ENCODE data around the gene USP17L11.
"Not testable (repeated sequence)": the region's sequence is repeated elsewhere in the genome, so short reads cannot be mapped to it uniquely, and the experiment has no call there.

Gene USP17L11

DNA sequence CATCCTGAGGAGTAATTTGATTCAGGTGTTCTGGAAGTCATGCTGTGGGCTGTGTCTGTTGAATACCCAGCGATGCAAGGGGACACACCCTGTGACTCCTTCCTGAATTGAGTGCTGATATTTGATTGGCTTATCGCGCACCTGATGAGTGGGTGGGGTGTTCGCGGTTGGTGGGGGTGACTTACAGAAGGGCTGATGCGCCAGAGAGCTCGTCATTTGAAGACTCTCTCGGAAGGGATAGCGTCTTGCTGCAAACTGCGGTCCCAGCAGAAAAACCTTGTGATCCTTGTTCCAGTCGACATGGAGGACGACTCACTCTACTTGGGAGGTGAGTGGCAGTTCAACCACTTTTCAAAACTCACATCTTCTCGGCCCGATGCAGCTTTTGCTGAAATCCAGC, at the start of gene USP17L11:
Gene USP17L11, plus strand, starts transcription at position 301 of the 400 bp plus-strand sequence. Its CDS starts 0 bp downstream, at position 301.
- DNase-seq, result not testable (repeated sequence)

- not testable (repeated sequence) for DNase-seq
Observed at GRCh38 chr4:9165990-9166389, 49.2 kb upstream of the USP17L11 start.

- not testable (repeated sequence) for DNase-seq
Observed at GRCh38 chr4:9169791-9170459, 45.3 kb upstream of the USP17L11 start, which contains the start of gene FAM90A26. FAM90A26 (plus strand) TSS chr4:9170409; CDS start chr4:9173173, 2,764 bp downstream.

DNA sequence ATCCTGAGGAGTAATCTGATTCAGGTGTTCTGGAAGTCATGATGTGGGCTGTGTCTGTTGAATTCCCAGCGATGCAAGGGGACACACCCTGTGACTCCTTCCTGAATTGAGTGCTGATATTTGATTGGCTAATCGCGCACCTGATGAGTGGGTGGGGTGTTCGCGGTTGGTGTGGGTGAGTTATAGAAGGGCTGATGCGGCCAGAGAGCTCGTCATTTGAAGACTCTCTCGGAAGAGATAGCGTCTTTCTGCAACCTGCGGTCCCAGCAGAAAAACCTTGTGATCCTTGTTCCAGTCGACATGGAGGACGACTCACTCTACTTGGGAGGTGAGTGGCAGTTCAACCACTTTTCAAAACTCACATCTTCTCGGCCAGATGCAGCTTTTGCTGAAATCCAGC, 4.8 kb upstream of the USP17L11 start, which contains the start of gene USP17L10:
Gene USP17L10, plus strand, starts transcription at position 301 of the 400 bp plus-strand sequence. Its CDS starts 0 bp downstream, at position 301.
- DNase-seq, result not testable (repeated sequence)

DNA sequence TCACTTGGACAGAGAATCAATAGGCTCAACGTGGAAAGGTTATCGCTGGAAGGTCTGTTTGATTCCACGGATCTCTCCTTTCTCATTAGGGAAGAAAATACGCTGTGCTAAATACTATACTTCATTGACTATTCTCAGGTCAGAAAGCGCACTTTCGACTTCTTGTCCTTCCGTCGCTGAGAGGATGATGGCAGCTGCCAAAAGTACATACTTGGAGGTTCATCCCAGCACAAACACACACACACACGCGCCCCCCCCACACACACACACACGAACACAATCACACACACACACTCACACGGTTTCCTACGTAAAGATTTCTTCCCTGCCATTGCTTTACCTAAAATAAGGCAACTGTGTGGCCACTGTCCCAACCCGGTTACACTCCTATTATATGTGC, 504 bp upstream of the USP17L11 start:
- not testable (repeated sequence) for DNase-seq

DNA sequence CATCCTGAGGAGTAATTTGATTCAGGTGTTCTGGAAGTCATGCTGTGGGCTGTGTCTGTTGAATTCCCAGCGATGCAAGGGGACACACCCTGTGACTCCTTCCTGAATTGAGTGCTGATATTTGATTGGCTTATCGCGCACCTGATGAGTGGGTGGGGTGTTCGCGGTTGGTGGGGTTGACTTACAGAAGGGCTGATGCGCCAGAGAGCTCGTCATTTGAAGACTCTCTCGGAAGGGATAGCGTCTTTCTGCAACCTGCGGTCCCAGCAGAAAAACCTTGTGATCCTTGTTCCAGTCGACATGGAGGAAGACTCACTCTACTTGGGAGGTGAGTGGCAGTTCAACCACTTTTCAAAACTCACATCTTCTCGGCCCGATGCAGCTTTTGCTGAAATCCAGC, 4.6 kb downstream of the USP17L11 start, which contains the start of gene USP17L12:
Gene USP17L12, plus strand, starts transcription at position 301 of the 400 bp plus-strand sequence. Its CDS starts 0 bp downstream, at position 301.
- not testable (repeated sequence) for DNase-seq

GRCh38 chr4:9224596-9224995, 9.4 kb downstream of the USP17L11 start, which contains the start of gene USP17L13:
USP17L13 (plus strand) TSS chr4:9224896; CDS start chr4:9224896, 0 bp downstream.
- DNase-seq, result not testable (repeated sequence)

- DNase-seq, result not testable (repeated sequence)
Observed at GRCh38 chr4:9230249-9230648, 15.0 kb downstream of the USP17L11 start.

- not testable (repeated sequence) for DNase-seq
Observed at GRCh38 chr4:9234085-9234484, 18.9 kb downstream of the USP17L11 start, which contains the start of gene USP17L15. USP17L15 (plus strand) TSS chr4:9234385; CDS start chr4:9234385, 0 bp downstream.

DNA sequence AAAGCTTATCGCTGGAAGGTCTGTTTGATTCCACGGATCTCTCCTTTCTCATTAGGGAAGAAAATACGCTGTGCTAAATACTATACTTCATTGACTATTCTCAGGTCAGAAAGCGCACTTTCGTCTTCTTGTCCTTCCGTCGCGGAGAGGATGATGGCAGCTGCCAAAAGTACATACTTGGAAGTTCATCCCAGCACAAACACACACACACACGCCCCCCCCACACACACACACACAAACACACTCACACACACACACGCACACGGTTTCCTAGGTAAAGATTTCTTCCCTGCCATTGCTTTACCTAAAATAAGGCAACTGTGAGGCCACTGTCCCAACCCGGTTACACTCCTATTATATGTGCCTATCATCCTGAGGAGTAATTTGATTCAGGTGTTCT, 23.3 kb downstream of the USP17L11 start:
- DNase-seq, result not testable (repeated sequence)

DNA sequence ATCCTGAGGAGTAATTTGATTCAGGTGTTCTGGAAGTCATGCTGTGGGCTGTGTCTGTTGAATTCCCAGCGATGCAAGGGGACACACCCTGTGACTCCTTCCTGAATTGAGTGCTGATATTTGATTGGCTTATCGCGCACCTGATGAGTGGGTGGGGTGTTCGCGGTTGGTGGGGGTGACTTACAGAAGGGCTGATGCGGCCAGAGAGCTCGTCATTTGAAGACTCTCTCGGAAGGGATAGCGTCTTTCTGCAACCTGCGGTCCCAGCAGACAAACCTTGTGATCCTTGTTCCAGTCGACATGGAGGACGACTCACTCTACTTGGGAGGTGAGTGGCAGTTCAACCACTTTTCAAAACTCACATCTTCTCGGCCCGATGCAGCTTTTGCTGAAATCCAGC, 28.4 kb downstream of the USP17L11 start, which contains the start of gene USP17L17:
Gene USP17L17, plus strand, starts transcription at position 301 of the 400 bp plus-strand sequence. Its CDS starts 0 bp downstream, at position 301.
- not testable (repeated sequence) for DNase-seq

DNA sequence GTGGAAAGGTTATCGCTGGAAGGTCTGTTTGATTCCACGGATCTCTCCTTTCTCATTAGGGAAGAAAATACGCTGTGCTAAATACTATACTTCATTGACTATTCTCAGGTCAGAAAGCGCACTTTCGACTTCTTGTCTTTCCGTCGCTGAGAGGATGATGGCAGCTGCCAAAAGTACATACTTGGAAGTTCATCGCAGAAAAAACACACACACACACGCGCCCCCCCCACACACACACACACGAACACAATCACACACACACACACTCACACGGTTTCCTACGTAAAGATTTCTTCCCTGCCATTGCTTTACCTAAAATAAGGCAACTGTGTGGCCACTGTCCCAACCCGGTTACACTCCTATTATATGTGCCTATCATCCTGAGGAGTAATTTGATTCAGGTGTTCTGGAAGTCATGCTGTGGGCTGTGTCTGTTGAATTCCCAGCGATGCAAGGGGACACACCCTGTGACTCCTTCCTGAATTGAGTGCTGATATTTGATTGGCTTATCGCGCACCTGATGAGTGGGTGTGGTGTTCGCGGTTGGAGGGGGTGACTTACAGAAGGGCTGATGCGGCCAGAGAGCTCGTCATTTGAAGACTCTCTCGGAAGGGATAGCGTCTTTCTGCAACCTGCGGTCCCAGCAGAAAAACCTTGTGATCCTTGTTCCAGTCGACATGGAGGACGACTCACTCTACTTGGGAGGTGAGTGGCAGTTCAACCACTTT, 32.9 kb downstream of the USP17L11 start, which contains the start of gene USP17L18:
Gene USP17L18, plus strand, starts transcription at position 678 of the 728 bp plus-strand sequence. Its CDS starts 0 bp downstream, at position 678.
- not testable (repeated sequence) for DNase-seq

DNA sequence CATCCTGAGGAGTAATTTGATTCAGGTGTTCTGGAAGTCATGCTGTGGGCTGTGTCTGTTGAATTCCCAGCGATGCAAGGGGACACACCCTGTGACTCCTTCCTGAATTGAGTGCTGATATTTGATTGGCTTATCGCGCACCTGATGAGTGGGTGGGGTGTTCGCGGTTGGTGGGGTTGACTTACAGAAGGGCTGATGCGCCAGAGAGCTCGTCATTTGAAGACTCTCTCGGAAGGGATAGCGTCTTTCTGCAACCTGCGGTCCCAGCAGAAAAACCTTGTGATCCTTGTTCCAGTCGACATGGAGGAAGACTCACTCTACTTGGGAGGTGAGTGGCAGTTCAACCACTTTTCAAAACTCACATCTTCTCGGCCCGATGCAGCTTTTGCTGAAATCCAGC, 37.9 kb downstream of the USP17L11 start, which contains the start of gene USP17L19:
Gene USP17L19, plus strand, starts transcription at position 301 of the 400 bp plus-strand sequence. Its CDS starts 0 bp downstream, at position 301.
- DNase-seq, result not testable (repeated sequence)

- not testable (repeated sequence) for DNase-seq
Observed at GRCh38 chr4:9257824-9258223, 42.6 kb downstream of the USP17L11 start, which contains the start of gene USP17L20. USP17L20 (plus strand) TSS chr4:9258124; CDS start chr4:9258124, 0 bp downstream.

DNA sequence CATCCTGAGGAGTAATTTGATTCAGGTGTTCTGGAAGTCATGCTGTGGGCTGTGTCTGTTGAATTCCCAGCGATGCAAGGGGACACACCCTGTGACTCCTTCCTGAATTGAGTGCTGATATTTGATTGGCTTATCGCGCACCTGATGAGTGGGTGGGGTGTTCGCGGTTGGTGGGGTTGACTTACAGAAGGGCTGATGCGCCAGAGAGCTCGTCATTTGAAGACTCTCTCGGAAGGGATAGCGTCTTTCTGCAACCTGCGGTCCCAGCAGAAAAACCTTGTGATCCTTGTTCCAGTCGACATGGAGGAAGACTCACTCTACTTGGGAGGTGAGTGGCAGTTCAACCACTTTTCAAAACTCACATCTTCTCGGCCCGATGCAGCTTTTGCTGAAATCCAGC, 47.4 kb downstream of the USP17L11 start, which contains the start of gene USP17L21:
Gene USP17L21, plus strand, starts transcription at position 301 of the 400 bp plus-strand sequence. Its CDS starts 0 bp downstream, at position 301.
- DNase-seq, result not testable (repeated sequence)
